Caco-2 (cell line): ENCODE data around the gene TGIF1. TPM values are rescaled to one million over a fixed set of nuclear protein-coding genes. Genes with fewer than 3 reads are reported as not detected.

Source experiments
- BruUV-seq: library from RNA; stranded (reverse); fragments of 400-500 nt; replicated peaks from 2 replicates; lab custom pipeline; 2021; lab: Mats Ljungman, UMichigan
- CTCF ChIA-PET: fragments of 300-600 bp; sonication (Branson Sonifier 250); formaldehyde crosslinking; loops from one replicate; lab custom pipeline; 2022; ENCODE audit warnings: antibody characterized with exemption; lab: Charles Lee
- POLR2A ChIA-PET: fragments of 300-600 bp; sonication (Branson Sonifier 250); formaldehyde crosslinking; loops from one replicate; lab custom pipeline; 2022; ENCODE audit warnings: antibody characterized with exemption; lab: Charles Lee
- DNase-seq, 2 experiments: peaks; one replicate each; pipeline versions ENCODE4 v3.0.0 to v3.0.0-alpha.2; 2020 to 2022
- H3K27me3 ChIP-seq: replicated peaks from 2 replicates; pipeline ENCODE4 v1.6.0; 2011; ENCODE audit warnings: low read length; ENCODE audit not compliant: control insufficient read depth, insufficient read depth
- H3K36me3 ChIP-seq: 2 replicates; pipeline ENCODE4 v1.5.1; 2011; ENCODE audit warnings: low read length; ENCODE audit not compliant: control insufficient read depth, insufficient read depth
- H3K4me1 ChIP-seq: fragments of 250-450 bp; sonication (Bioruptor Pico); 2 replicates; pipeline ENCODE4 v1.5.1; 2020; ENCODE audit warnings: mild to moderate bottlenecking
- H3K4me3 ChIP-seq: 2 replicates; pipeline ENCODE4 v1.5.1; 2011; ENCODE audit warnings: low read depth, mild to moderate bottlenecking, control low read depth, low read length
- H3K9me3 ChIP-seq: fragments of 250-450 bp; sonication (Bioruptor Pico); 2 replicates; pipeline ENCODE4 v1.5.1; 2020; ENCODE audit warnings: mild to moderate bottlenecking, moderate library complexity
- H3K27ac Mint-ChIP-seq: one replicate; pipeline ENCODE4 v1.8.0; 2022; ENCODE audit warnings: mixed read lengths; ENCODE audit not compliant: unreplicated experiment
- H3K27me3 Mint-ChIP-seq: one replicate; pipeline ENCODE4 v1.8.0; 2022; ENCODE audit warnings: mixed read lengths; ENCODE audit not compliant: insufficient read depth, unreplicated experiment
- H3K36me3 Mint-ChIP-seq: one replicate; pipeline ENCODE4 v1.8.0; 2022; ENCODE audit warnings: mild to moderate bottlenecking, mixed read lengths; ENCODE audit not compliant: insufficient read depth, unreplicated experiment
- H3K4me1 Mint-ChIP-seq: one replicate; pipeline ENCODE4 v1.8.0; 2022; ENCODE audit warnings: low read depth, mixed read lengths; ENCODE audit not compliant: unreplicated experiment
- H3K4me3 Mint-ChIP-seq: one replicate; pipeline ENCODE4 v1.8.0; 2022; ENCODE audit warnings: mild to moderate bottlenecking, moderate library complexity, mixed read lengths; ENCODE audit not compliant: unreplicated experiment
- H3K9me3 Mint-ChIP-seq: one replicate; pipeline ENCODE4 v1.8.0; 2022; ENCODE audit warnings: mixed read lengths; ENCODE audit not compliant: unreplicated experiment
- CTCF ChIP-seq, 2 experiments: fragments of 200-600 bp in 1 of 2; IDR thresholded peaks; 1 replicate in 1 of 2; 2 replicates in 1 of 2; pipeline versions ENCODE4 v1.5.1 to v1.8.0; 2011 to 2022; ENCODE audit warnings: antibody characterized with exemption in 1 of 2, control low read depth in 1 of 2, inconsistent platforms in 1 of 2, low read depth in 1 of 2, low read length in 1 of 2, mild to moderate bottlenecking in 1 of 2, moderate library complexity in 1 of 2; ENCODE audit not compliant: insufficient read depth in 1 of 2, severe bottlenecking in 1 of 2, unreplicated experiment in 1 of 2
- intact Hi-C: fragments of 100-400 bp; cut with micrococcal nuclease; formaldehyde crosslinking; loops from one replicate; pipeline ENCODE4 v1.10.0; 2022; ENCODE audit not compliant: unreplicated experiment
- total RNA-seq: library from RNA; stranded (reverse); gene quantifications from 2 replicates; pipeline ENCODE4 v1.2.3, GENCODE V29; 2022

The TGIF1 gene
- total RNA-seq, 1 experiment from 2014 or later: 107 TPM

- intact Hi-C loops: no loop called here
- H3K4me3 Mint-ChIP-seq: no peak overlapping the region
- DNase-seq: no peak
- ChIA-PET POLR2A (no interaction called here), CTCF (no interaction called here)
- BruUV-seq: no TSS peak
- no peaks in the 10 kb centered on the region for H3K27me3 Mint-ChIP-seq
- peaks cover 7% of the 10 kb centered on the region for H3K36me3 ChIP-seq
- peaks cover 33% of the 10 kb centered on the region for H3K4me1 Mint-ChIP-seq
- no peaks in the 10 kb centered on the region for H3K27me3 ChIP-seq
- H3K36me3 Mint-ChIP-seq: peaks cover 73% of the 10 kb centered on the region
- peaks cover 25% of the 10 kb centered on the region for H3K4me1 ChIP-seq
- no peak for TF ChIP-seq CTCF (IDR thresholded peaks at IDR 0.05; ENCODE audit: insufficient read depth in 1 of 2, low read depth in 1 of 2, low read length in 1 of 2, severe bottlenecking in 1 of 2, unreplicated experiment in 1 of 2)
- no peak overlapping the region for H3K4me3 ChIP-seq
- H3K9me3 Mint-ChIP-seq: peaks cover 9% of the 10 kb centered on the region
- no peak overlapping the region for H3K27ac Mint-ChIP-seq
- H3K9me3 ChIP-seq: 0 out of 2 replicates have a peak, but pooled peaks cover 3% of the 10 kb centered on the region
Measured at GRCh38 chr18:3461704-3462103, 11.7 kb downstream of the TGIF1 start.

- H3K27me3 ChIP-seq: no peaks in the 10 kb centered on the region
- DNase-seq: no peak
- H3K27ac Mint-ChIP-seq: no peak overlapping the region
- no TSS peak for BruUV-seq
- 0 out of 2 replicates have a peak, but pooled peaks cover 3% of the 10 kb centered on the region for H3K9me3 ChIP-seq
- peaks cover 60% of the 10 kb centered on the region for H3K36me3 Mint-ChIP-seq
- no peak overlapping the region for H3K4me3 Mint-ChIP-seq
- POLR2A ChIA-PET: no interaction called here
- peaks cover 19% of the 10 kb centered on the region for H3K4me1 Mint-ChIP-seq
- peaks cover 4% of the 10 kb centered on the region for H3K36me3 ChIP-seq
- intact Hi-C loops: no loop called here
- H3K4me3 ChIP-seq: no peak overlapping the region
- peaks cover 14% of the 10 kb centered on the region; the same call in 1 of the 2 replicates for H3K4me1 ChIP-seq
- peaks cover 9% of the 10 kb centered on the region for H3K9me3 Mint-ChIP-seq
- CTCF ChIA-PET: no interaction called here
- no peaks in the 10 kb centered on the region for H3K27me3 Mint-ChIP-seq
- TF ChIP-seq CTCF (IDR thresholded peaks at IDR 0.05; ENCODE audit: insufficient read depth in 1 of 2, low read depth in 1 of 2, low read length in 1 of 2, severe bottlenecking in 1 of 2, unreplicated experiment in 1 of 2): no peak
Measured at GRCh38 chr18:3463051-3463450, 13.1 kb downstream of the TGIF1 start.

GRCh38 chr18:3466045-3466444 lies 16.1 kb downstream of the TGIF1 start:
- ChIA-PET POLR2A (interaction anchor here (0.6 kb wide), 2 partner anchors 140 to 141 kb away, joined by 3 read pairs; no protein-coding TSS in a partner anchor), CTCF (interaction anchor here (0.6 to 1.4 kb wide), 4 partner anchors 11 to 200 kb away, joined by 3 to 8 read pairs (median 4); no protein-coding TSS in a partner anchor)
- Mint-ChIP-seq H3K4me1 (no peaks in the 10 kb centered on the region), H3K4me3 (no peak overlapping the region), H3K36me3 (peaks cover 34% of the 10 kb centered on the region), H3K27me3 (no peaks in the 10 kb centered on the region), H3K9me3 (peaks cover 1% of the 10 kb centered on the region), H3K27ac (no peak overlapping the region)
- intact Hi-C loops: no loop called here
- no peak for DNase-seq
- no peaks in the 10 kb centered on the region for H3K27me3 ChIP-seq
- no peak overlapping the region for H3K4me3 ChIP-seq
- BruUV-seq: no TSS peak
- no peaks in the 10 kb centered on the region for H3K36me3 ChIP-seq
- TF ChIP-seq CTCF (IDR thresholded peaks at IDR 0.05; ENCODE audit: insufficient read depth in 1 of 2, low read depth in 1 of 2, low read length in 1 of 2, severe bottlenecking in 1 of 2, unreplicated experiment in 1 of 2): no peak
- H3K4me1 ChIP-seq: peaks cover 10% of the 10 kb centered on the region
- no peaks in the 10 kb centered on the region for H3K9me3 ChIP-seq
